ENCODE data around the gene BUD23. TPM values are rescaled to one million over a fixed set of nuclear protein-coding genes. Genes with fewer than 3 reads are reported as not detected.
"Not testable (repeated sequence)": the region's sequence is repeated elsewhere in the genome, so short reads cannot be mapped to it uniquely, and the experiment has no call there.

The BUD23 gene
- total RNA-seq, 2 experiments from 2014 or later: 58.7 to 64.1 TPM

GRCh38 chr7:73674468-73675124 is 8.8 kb upstream of the BUD23 start:
- Mint-ChIP-seq H3K27ac (no peak overlapping the region), H3K4me3 (no peak overlapping the region), H3K27me3 (peaks cover 8% of the 10 kb centered on the region), H3K9me3 (no peaks in the 10 kb centered on the region), H3K4me1 (peaks cover 4% of the 10 kb centered on the region), H3K36me3 (peaks cover 13% of the 10 kb centered on the region)
- DNase-seq (no peak), ATAC-seq (ENCODE audit: low read depth) (no peak)
- POLR2A ChIA-PET: no interaction called here

- ATAC-seq (ENCODE audit: low read depth); H3K27me3 Mint-ChIP-seq; H3K4me3 Mint-ChIP-seq; H3K9me3 Mint-ChIP-seq; DNase-seq; H3K4me1 Mint-ChIP-seq; H3K27ac Mint-ChIP-seq; POLR2A ChIA-PET: not testable (repeated sequence)
- H3K36me3 Mint-ChIP-seq: peaks cover 15% of the 10 kb centered on the region
Measured at GRCh38 chr7:73676062-73676461, 7.3 kb upstream of the BUD23 start.

GRCh38 chr7:73678862-73679261 is 4.5 kb upstream of the BUD23 start:
- Mint-ChIP-seq H3K4me3 (no peak overlapping the region), H3K27ac (no peak overlapping the region), H3K27me3 (no peaks in the 10 kb centered on the region), H3K4me1 (peaks cover 19% of the 10 kb centered on the region), H3K36me3 (peaks cover 19% of the 10 kb centered on the region), H3K9me3 (no peaks in the 10 kb centered on the region)
- ATAC-seq (ENCODE audit: low read depth) (no peak), DNase-seq (no peak)
- POLR2A ChIA-PET: no interaction called here

- H3K4me1 Mint-ChIP-seq: peaks cover 22% of the 10 kb centered on the region
- no peak for DNase-seq
- POLR2A ChIA-PET: no interaction called here
- ATAC-seq (ENCODE audit: low read depth): no peak
- no peaks in the 10 kb centered on the region for H3K9me3 Mint-ChIP-seq
- no peaks in the 10 kb centered on the region for H3K27me3 Mint-ChIP-seq
- no peak overlapping the region for H3K4me3 Mint-ChIP-seq
- H3K27ac Mint-ChIP-seq: no peak overlapping the region
- H3K36me3 Mint-ChIP-seq: peaks cover 19% of the 10 kb centered on the region
Measured at GRCh38 chr7:73679709-73680108, 3.7 kb upstream of the BUD23 start.

- POLR2A ChIA-PET: no interaction called here
- H3K36me3 Mint-ChIP-seq: peaks cover 19% of the 10 kb centered on the region
- ATAC-seq (ENCODE audit: low read depth) (no peak), DNase-seq (no peak)
- no peaks in the 10 kb centered on the region for H3K27me3 Mint-ChIP-seq
- H3K4me3 Mint-ChIP-seq: no peak overlapping the region
- no peaks in the 10 kb centered on the region for H3K9me3 Mint-ChIP-seq
- H3K27ac Mint-ChIP-seq: no peak overlapping the region
- H3K4me1 Mint-ChIP-seq: peaks cover 22% of the 10 kb centered on the region
Measured at GRCh38 chr7:73680501-73680900, 2.9 kb upstream of the BUD23 start.

- Mint-ChIP-seq H3K4me1 (peaks cover 22% of the 10 kb centered on the region), H3K27me3 (no peaks in the 10 kb centered on the region), H3K9me3 (no peaks in the 10 kb centered on the region), H3K36me3 (peaks cover 19% of the 10 kb centered on the region), H3K4me3 (peak overlapping the region; percentile 36), H3K27ac (peak overlapping the region; percentile 6)
- DNase-seq (no peak), ATAC-seq (ENCODE audit: low read depth) (no peak)
- POLR2A ChIA-PET: no interaction called here
Measured at GRCh38 chr7:73681031-73681430, 2.4 kb upstream of the BUD23 start.

GRCh38 chr7:73682745-73683055 is 697 bp upstream of the BUD23 start:
- Mint-ChIP-seq H3K27ac (peak overlapping the region; percentile 99), H3K4me1 (peaks cover 24% of the 10 kb centered on the region), H3K27me3 (no peaks in the 10 kb centered on the region), H3K36me3 (peaks cover 26% of the 10 kb centered on the region), H3K4me3 (peak overlapping the region; percentile 99), H3K9me3 (no peaks in the 10 kb centered on the region)
- no peak for ATAC-seq (ENCODE audit: low read depth)
- POLR2A ChIA-PET: no interaction called here
- DNase-seq: no peak

GRCh38 chr7:73683788-73684693 is 644 bp downstream of the BUD23 start:
- Mint-ChIP-seq H3K9me3 (no peaks in the 10 kb centered on the region), H3K4me3 (peak overlapping the region; percentile 99), H3K4me1 (peaks cover 30% of the 10 kb centered on the region), H3K27me3 (no peaks in the 10 kb centered on the region), H3K27ac (peak overlapping the region; percentile 99), H3K36me3 (peaks cover 21% of the 10 kb centered on the region)
- DNase-seq: no peak
- peak; percentile 21 for ATAC-seq (ENCODE audit: low read depth)
- POLR2A ChIA-PET: interaction anchor here (1.6 kb wide), 1 partner anchor 34 kb away, joined by 7 read pairs; no protein-coding TSS in a partner anchor

GRCh38 chr7:73685311-73685710 is 1.9 kb downstream of the BUD23 start:
- ATAC-seq (ENCODE audit: low read depth): no peak
- Mint-ChIP-seq H3K9me3 (no peaks in the 10 kb centered on the region), H3K36me3 (peaks cover 29% of the 10 kb centered on the region), H3K4me1 (peaks cover 33% of the 10 kb centered on the region), H3K4me3 (no peak overlapping the region), H3K27ac (no peak overlapping the region), H3K27me3 (no peaks in the 10 kb centered on the region)
- DNase-seq: no peak
- POLR2A ChIA-PET: no interaction called here

GRCh38 chr7:73688288-73688687 is 4.9 kb downstream of the BUD23 start:
- peaks cover 21% of the 10 kb centered on the region for H3K4me1 Mint-ChIP-seq
- H3K27me3 Mint-ChIP-seq: no peaks in the 10 kb centered on the region
- no peak for ATAC-seq (ENCODE audit: low read depth)
- no peak for DNase-seq
- H3K4me3 Mint-ChIP-seq: peak overlapping the region; percentile 46
- no peaks in the 10 kb centered on the region for H3K9me3 Mint-ChIP-seq
- H3K36me3 Mint-ChIP-seq: peaks cover 39% of the 10 kb centered on the region
- POLR2A ChIA-PET: no interaction called here
- peak overlapping the region; percentile 81 for H3K27ac Mint-ChIP-seq

GRCh38 chr7:73690646-73691045 is 7.2 kb downstream of the BUD23 start:
- DNase-seq (no peak), ATAC-seq (ENCODE audit: low read depth) (no peak)
- H3K9me3 Mint-ChIP-seq: no peaks in the 10 kb centered on the region
- peaks cover 45% of the 10 kb centered on the region for H3K36me3 Mint-ChIP-seq
- H3K27ac Mint-ChIP-seq: no peak overlapping the region
- POLR2A ChIA-PET: no interaction called here
- H3K4me3 Mint-ChIP-seq: no peak overlapping the region
- no peaks in the 10 kb centered on the region for H3K27me3 Mint-ChIP-seq
- peaks cover 20% of the 10 kb centered on the region for H3K4me1 Mint-ChIP-seq

GRCh38 chr7:73696372-73696771 is 13.0 kb downstream of the BUD23 start:
- POLR2A ChIA-PET: no interaction called here
- Mint-ChIP-seq H3K27ac (no peak overlapping the region), H3K36me3 (peaks cover 23% of the 10 kb centered on the region)

GRCh38 chr7:73698410-73698809 is 15.0 kb downstream of the BUD23 start:
- POLR2A ChIA-PET: interaction anchor here (0.6 to 0.8 kb wide), 2 partner anchors 12 to 179 kb away, joined by 4 read pairs; no protein-coding TSS in a partner anchor
- ATAC-seq (ENCODE audit: low read depth): no peak
- Mint-ChIP-seq H3K9me3 (no peaks in the 10 kb centered on the region), H3K27ac (no peak overlapping the region), H3K4me3 (no peak overlapping the region), H3K27me3 (no peaks in the 10 kb centered on the region), H3K36me3 (peaks cover 19% of the 10 kb centered on the region), H3K4me1 (peaks cover 5% of the 10 kb centered on the region)
- no peak for DNase-seq

More at GRCh38 chr7:73696372-73696771, 13.0 kb downstream of the BUD23 start:
- H3K4me1 Mint-ChIP-seq: peaks cover 3% of the 10 kb centered on the region
- ATAC-seq (ENCODE audit: low read depth): no peak
- DNase-seq: no peak
- no peak overlapping the region for H3K4me3 Mint-ChIP-seq
- H3K9me3 Mint-ChIP-seq: no peaks in the 10 kb centered on the region
- H3K27me3 Mint-ChIP-seq: no peaks in the 10 kb centered on the region
